Lower lobe of right lung (tissue), 2 donors: ENCODE results near the gene CYP27B1. TPM values are rescaled to one million over a fixed set of nuclear protein-coding genes. Genes with fewer than 3 reads are reported as not detected.
"Not testable (repeated sequence)": the region's sequence is repeated elsewhere in the genome, so short reads cannot be mapped to it uniquely, and the experiment has no call there.

Experiments
- ATAC-seq, 2 donors: fragments of 200-7000 bp; cut with Tn5 transposase; one replicate each; pipeline ENCODE4 v1.9.1; 2020 to 2022; ENCODE audit warnings: mild to moderate bottlenecking in 2 of 2, moderate library complexity in 2 of 2
- DNase-seq: peaks from one replicate; pipeline ENCODE4 v3.0.0-alpha.2; 2020
- H3K27ac ChIP-seq: fragments of 200-600 bp; one replicate; pipeline ENCODE4 v1.8.0; 2022
- H3K27me3 ChIP-seq: fragments of 200-600 bp; one replicate; pipeline ENCODE4 v1.8.0; 2022; ENCODE audit warnings: low read depth
- H3K36me3 ChIP-seq: fragments of 200-600 bp; one replicate; pipeline ENCODE4 v1.8.0; 2022; ENCODE audit warnings: mild to moderate bottlenecking
- H3K4me1 ChIP-seq: fragments of 200-600 bp; one replicate; pipeline ENCODE4 v1.8.0; 2022
- H3K4me3 ChIP-seq: fragments of 200-600 bp; one replicate; pipeline ENCODE4 v1.8.0; 2022; ENCODE audit warnings: mild to moderate bottlenecking
- H3K9me3 ChIP-seq: fragments of 200-600 bp; one replicate; pipeline ENCODE4 v1.8.0; 2022
- CTCF ChIP-seq: fragments of 200-600 bp; IDR thresholded peaks from one replicate; pipeline ENCODE4 v1.8.0; 2022; ENCODE audit warnings: antibody characterized with exemption, mild to moderate bottlenecking
- intact Hi-C: fragments of 100-400 bp; cut with DNase I; formaldehyde crosslinking; loops from one replicate; pipeline ENCODE4 v1.11.0; 2022
- total RNA-seq: library from RNA; stranded (reverse); fragmentation: NEBNext Ultra II Directional; extraction: Animal tissue kit (Norgen Biotek cat#: 25700); gene quantifications from one replicate; pipeline ENCODE4 v1.2.1, GENCODE V29; 2021
- donor health status: DM: no; HTN: yes; CAD: no; lungs with severe emphysema.

Gene CYP27B1
- total RNA-seq, 1 donor from 2014 or later: 1.1 TPM

DNA sequence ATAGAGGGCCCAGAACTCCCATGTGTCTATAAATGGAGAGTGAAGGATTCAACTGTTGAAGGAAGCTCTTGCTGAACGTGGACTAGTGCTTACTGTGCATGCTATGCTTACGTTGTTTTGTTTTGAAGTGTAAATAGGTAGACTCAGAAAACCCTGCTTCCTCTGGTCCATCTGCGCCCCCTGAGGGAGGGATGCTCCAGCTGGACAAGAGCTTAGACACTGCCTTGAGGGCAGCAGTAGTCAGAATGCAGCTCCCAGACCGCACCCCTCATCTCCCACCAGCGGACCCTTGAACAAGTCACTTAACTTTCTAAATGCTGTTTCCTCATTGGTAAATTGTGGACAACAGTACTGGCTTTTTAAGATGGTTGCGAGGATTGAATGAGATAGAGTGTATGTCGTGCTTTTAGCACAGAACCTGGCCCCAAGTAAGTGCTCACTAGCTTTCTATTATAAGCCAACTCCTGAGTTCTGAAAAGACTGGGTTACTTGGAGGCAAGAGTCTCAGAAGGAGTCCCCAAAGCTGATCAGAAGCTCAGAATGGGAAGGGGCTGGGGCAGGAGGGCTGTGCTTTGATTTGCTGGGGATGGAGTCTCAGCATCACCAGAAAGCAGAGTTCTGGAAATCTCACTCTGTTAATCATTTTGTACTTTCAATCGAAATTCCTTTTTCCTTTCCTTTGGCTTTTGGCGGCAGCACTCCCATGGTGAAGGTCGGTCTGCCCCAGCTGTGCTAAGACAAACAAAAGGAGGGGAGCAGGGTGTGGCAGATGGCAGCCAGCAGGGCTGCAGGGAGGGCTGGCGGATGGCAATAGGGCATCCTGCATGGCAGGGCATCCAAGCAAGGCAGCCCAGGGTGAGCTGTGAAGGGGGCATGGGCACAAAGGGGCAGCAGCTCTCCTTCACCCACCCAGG is 43.9 kb downstream of the CYP27B1 start:
- H3K36me3 ChIP-seq: peaks cover 42% of the 10 kb centered on the region
- DNase-seq (no peak), ATAC-seq (no peak)
- H3K9me3 ChIP-seq: no peaks in the 10 kb centered on the region
- no peak overlapping the region for H3K4me3 ChIP-seq
- intact Hi-C loops: no loop called here
- no peak for TF ChIP-seq CTCF
- peaks cover 8% of the 10 kb centered on the region for H3K4me1 ChIP-seq
- H3K27ac ChIP-seq: no peak overlapping the region
- no peaks in the 10 kb centered on the region for H3K27me3 ChIP-seq

DNA sequence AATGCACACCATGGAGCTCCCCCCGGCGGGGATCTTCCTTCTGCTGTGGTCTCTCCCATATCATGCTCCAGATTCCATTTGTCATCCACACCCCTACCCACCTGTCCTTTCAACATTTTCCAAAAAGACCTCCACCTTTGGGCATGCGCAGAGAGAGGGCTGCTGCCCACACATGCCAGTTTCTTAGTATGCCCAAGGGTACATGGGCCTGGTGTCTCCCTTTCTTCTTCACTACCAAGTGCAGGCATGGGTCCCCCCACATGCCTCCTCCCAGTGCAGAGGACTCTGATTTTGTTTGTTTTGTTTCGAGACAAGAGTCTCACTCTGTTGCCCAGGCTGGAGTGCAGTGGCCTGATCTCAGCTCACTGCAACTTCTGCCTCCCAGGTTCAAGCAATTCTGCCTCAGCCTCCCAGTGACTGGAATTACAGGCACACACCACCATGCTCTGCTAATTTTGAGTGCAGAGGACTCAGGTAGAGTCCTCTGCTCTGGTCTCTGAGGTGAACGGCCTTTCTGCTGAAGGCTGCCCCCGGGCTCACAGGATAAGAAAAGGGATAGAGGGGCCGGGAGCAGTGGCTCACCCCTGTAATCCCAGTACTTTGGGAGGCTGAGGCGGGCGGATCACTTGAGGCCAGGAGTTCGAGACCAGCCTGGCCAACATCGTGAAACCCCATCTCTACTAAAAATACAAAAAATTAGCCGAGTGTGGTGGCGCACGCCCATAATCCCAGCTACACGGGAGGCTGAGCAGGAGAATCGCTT is 44.9 kb downstream of the CYP27B1 start:
- H3K4me1 ChIP-seq, ATAC-seq, intact Hi-C loops, H3K27me3 ChIP-seq, H3K4me3 ChIP-seq, H3K9me3 ChIP-seq, H3K27ac ChIP-seq, DNase-seq: not testable (repeated sequence)
- H3K36me3 ChIP-seq: peaks cover 51% of the 10 kb centered on the region

- ATAC-seq (no peak), DNase-seq (no peak)
- Histone ChIP-seq H3K9me3 (no peaks in the 10 kb centered on the region), H3K4me3 (no peak overlapping the region), H3K27me3 (no peaks in the 10 kb centered on the region), H3K27ac (no peak overlapping the region), H3K4me1 (peaks cover 3% of the 10 kb centered on the region), H3K36me3 (peaks cover 62% of the 10 kb centered on the region)
- intact Hi-C loops: no loop called here
- TF ChIP-seq CTCF: no peak
These were observed 46.0 kb downstream of the CYP27B1 start for GRCh38 chr12:57720606-57721595.

- DNase-seq (no peak), ATAC-seq (no peak)
- H3K27ac ChIP-seq: no peak overlapping the region
- H3K27me3 ChIP-seq: no peaks in the 10 kb centered on the region
- no peak for TF ChIP-seq CTCF
- no peak overlapping the region for H3K4me3 ChIP-seq
- intact Hi-C loops: no loop called here
- H3K9me3 ChIP-seq: no peaks in the 10 kb centered on the region
- H3K4me1 ChIP-seq: no peaks in the 10 kb centered on the region
- H3K36me3 ChIP-seq: peaks cover 70% of the 10 kb centered on the region
These were observed 46.9 kb downstream of the CYP27B1 start for GRCh38 chr12:57719777-57720605.
